Hepatocyte (in vitro differentiated cells): ENCODE data around the gene SHF. TPM values are rescaled to one million over a fixed set of nuclear protein-coding genes. Genes with fewer than 3 reads are reported as not detected.
"Not testable (repeated sequence)": the region's sequence is repeated elsewhere in the genome, so short reads cannot be mapped to it uniquely, and the experiment has no call there.

ENCODE experiments used
- DNase-seq: peaks from one replicate; pipeline ENCODE4 v3.0.0-alpha.2; 2016; ENCODE audit warnings: low spot score
- H2AFZ ChIP-seq: fragments of 200-600 bp; sonication (generic); 2 replicates; pipeline ENCODE4 v1.6.0; 2016; ENCODE audit warnings: antibody characterized with exemption, mild to moderate bottlenecking
- H3K27ac ChIP-seq: fragments of 200-600 bp; sonication (generic); 2 replicates; pipeline ENCODE4 v1.5.1; 2016; ENCODE audit warnings: mild to moderate bottlenecking
- H3K27me3 ChIP-seq: fragments of 200-600 bp; sonication (generic); 2 replicates; pipeline ENCODE4 v1.6.1; 2016
- H3K36me3 ChIP-seq: fragments of 200-600 bp; sonication (generic); replicated peaks from 2 replicates; pipeline ENCODE4 v1.5.1; 2016; ENCODE audit warnings: low read depth; ENCODE audit not compliant: insufficient read depth
- H3K4me1 ChIP-seq: fragments of 200-600 bp; sonication (generic); 2 replicates; pipeline ENCODE4 v1.5.1; 2016; ENCODE audit warnings: mild to moderate bottlenecking, moderate library complexity; ENCODE audit not compliant: insufficient read depth
- H3K4me2 ChIP-seq: fragments of 200-600 bp; sonication (generic); 2 replicates; pipeline ENCODE4 v1.6.0; 2016
- H3K4me3 ChIP-seq: fragments of 200-600 bp; sonication (generic); 2 replicates; pipeline ENCODE4 v1.5.1; 2016; ENCODE audit warnings: mild to moderate bottlenecking
- H3K79me2 ChIP-seq: fragments of 200-600 bp; sonication (generic); 2 replicates; pipeline ENCODE4 v1.6.0; 2017; ENCODE audit warnings: mild to moderate bottlenecking
- H3K9me2 ChIP-seq: fragments of 200-600 bp; sonication (generic); replicated peaks from 2 replicates; pipeline ENCODE4 v1.6.0; 2017; ENCODE audit warnings: mild to moderate bottlenecking; ENCODE audit not compliant: insufficient read depth
- H3K9me3 ChIP-seq: fragments of 200-600 bp; sonication (generic); 2 replicates; pipeline ENCODE4 v1.5.1; 2016; ENCODE audit warnings: low read depth, mild to moderate bottlenecking
- H4K20me1 ChIP-seq: fragments of 200-600 bp; sonication (generic); 2 replicates; pipeline ENCODE4 v1.6.0; 2016; ENCODE audit warnings: mild to moderate bottlenecking; ENCODE audit not compliant: insufficient read depth, poor library complexity, severe bottlenecking
- CTCF ChIP-seq: fragments of 200-600 bp; sonication (generic); IDR thresholded peaks from 2 replicates; pipeline ENCODE4 v1.5.1; 2016; ENCODE audit warnings: antibody characterized with exemption, mild to moderate bottlenecking; ENCODE audit not compliant: poor library complexity
- EZH2 ChIP-seq: fragments of 200-600 bp; sonication (generic); IDR thresholded peaks from 2 replicates; pipeline ENCODE4 v1.6.1; 2016; ENCODE audit warnings: antibody characterized with exemption, mild to moderate bottlenecking, borderline replicate concordance
- EZH2phosphoT487 ChIP-seq: fragments of 200-600 bp; sonication (generic); IDR thresholded peaks from one replicate; pipeline ENCODE4 v1.6.1; 2018; ENCODE audit warnings: antibody characterized with exemption, mild to moderate bottlenecking, low read depth, moderate library complexity; ENCODE audit not compliant: unreplicated experiment, severe bottlenecking
- WGBS: methylation state at CpG from one replicate; pipeline ENCODE4 v1.1.6; 2016; ENCODE audit warnings: low lambda C conversion rate; ENCODE audit errors: missing lambda C conversion rate; 5-methylcytosine and 5-hydroxymethylcytosine counted together
- polyA plus RNA-seq: library from polyadenylated mRNA; unstranded; fragments of >200 nt; fragmentation: Nextera tagmentation; extraction: Ambion mirVana; gene quantifications from 2 replicates; pipeline ENCODE4 v1.2.1, GENCODE V29; 2016
- total RNA-seq: library from RNA; depleted of rRNA; stranded (reverse); fragments of >200 nt; gene quantifications from 2 replicates; pipeline ENCODE4 v1.2.3, GENCODE V29; 2014

The SHF gene
- total and polyA plus RNA-seq, 2 experiments from 2014 or later: 13.3 to 15.0 TPM

- peaks cover 20% of the 10 kb centered on the region for H3K27me3 ChIP-seq
- no peak for DNase-seq
- H3K9me2 ChIP-seq: no peaks in the 10 kb centered on the region
- TF ChIP-seq EZH2phosphoT487 (no peak), CTCF (peak; percentile 32)
- WGBS: 41% methylated on average over 5 of the region's 10 CpGs
- H4K20me1 ChIP-seq: no peaks in the 10 kb centered on the region
- peaks cover 3% of the 10 kb centered on the region for H3K4me1 ChIP-seq
- no peak overlapping the region for H3K27ac ChIP-seq
- no peak overlapping the region for H2AFZ ChIP-seq
- H3K36me3 ChIP-seq: no peaks in the 10 kb centered on the region
- no peaks in the 10 kb centered on the region for H3K79me2 ChIP-seq
- no peaks in the 10 kb centered on the region for H3K9me3 ChIP-seq
- H3K4me2 ChIP-seq: no peak overlapping the region
- no peak overlapping the region for H3K4me3 ChIP-seq
These were observed 51.4 kb downstream of the SHF start for GRCh38 chr15:45136378-45136764.

- not testable (repeated sequence) for H3K79me2 ChIP-seq, H3K9me2 ChIP-seq, H3K27ac ChIP-seq, DNase-seq, H3K4me3 ChIP-seq, H2AFZ ChIP-seq, H3K4me1 ChIP-seq, H3K9me3 ChIP-seq, H4K20me1 ChIP-seq, H3K36me3 ChIP-seq
- Histone ChIP-seq H3K27me3 (peaks cover 20% of the 10 kb centered on the region), H3K4me2 (peak overlapping the region; percentile 73)
- TF ChIP-seq EZH2: peak; percentile 41
- 61% methylated on average over 4 of the region's 37 CpGs for WGBS
These were observed 51.9 kb downstream of the SHF start for GRCh38 chr15:45135705-45136377.

GRCh38 chr15:45134682-45135604 is 52.8 kb downstream of the SHF start:
- H3K27ac ChIP-seq: no peak overlapping the region
- TF ChIP-seq EZH2phosphoT487: no peak
- peak; percentile 34 for TF ChIP-seq CTCF
- H3K9me2 ChIP-seq: no peaks in the 10 kb centered on the region
- H4K20me1 ChIP-seq: no peaks in the 10 kb centered on the region
- peak; percentile 58 for DNase-seq
- peaks cover 6% of the 10 kb centered on the region for H3K4me1 ChIP-seq
- H3K4me2 ChIP-seq: peak overlapping the region; percentile 73
- no peak overlapping the region for H3K4me3 ChIP-seq
- H3K27me3 ChIP-seq: peaks cover 29% of the 10 kb centered on the region
- H3K79me2 ChIP-seq: no peaks in the 10 kb centered on the region
- H3K36me3 ChIP-seq: no peaks in the 10 kb centered on the region
- no peaks in the 10 kb centered on the region for H3K9me3 ChIP-seq
- no peak overlapping the region for H2AFZ ChIP-seq
- WGBS: 24% methylated on average over 35 of the region's 57 CpGs

GRCh38 chr15:45134046-45134445 is 53.7 kb downstream of the SHF start:
- no peak overlapping the region for H3K4me3 ChIP-seq
- no peaks in the 10 kb centered on the region for H3K79me2 ChIP-seq
- no peak for DNase-seq
- H3K36me3 ChIP-seq: no peaks in the 10 kb centered on the region
- H3K4me1 ChIP-seq: peaks cover 15% of the 10 kb centered on the region
- H3K4me2 ChIP-seq: no peak overlapping the region
- H3K27ac ChIP-seq: no peak overlapping the region
- no peak overlapping the region for H2AFZ ChIP-seq
- no peaks in the 10 kb centered on the region for H3K9me2 ChIP-seq
- 94% methylated on average over 7 of the region's 7 CpGs for WGBS
- peaks cover 38% of the 10 kb centered on the region for H3K27me3 ChIP-seq
- TF ChIP-seq EZH2phosphoT487 (no peak), CTCF (no peak), EZH2 (no peak)
- H4K20me1 ChIP-seq: no peaks in the 10 kb centered on the region
- no peaks in the 10 kb centered on the region for H3K9me3 ChIP-seq
